ENCODE results near the gene VPS16.
"Not testable (repeated sequence)": the region's sequence is repeated elsewhere in the genome, so short reads cannot be mapped to it uniquely, and the experiment has no call there.

Gene VPS16

GRCh38 chr20:2873010-2873746, 32.6 kb downstream of the VPS16 start, which contains the start of gene PTPRA:
PTPRA (plus strand) TSS chr20:2873481; CDS start chr20:2964278, 90,797 bp downstream.
- DNase-seq, result peak; percentile 77

DNA sequence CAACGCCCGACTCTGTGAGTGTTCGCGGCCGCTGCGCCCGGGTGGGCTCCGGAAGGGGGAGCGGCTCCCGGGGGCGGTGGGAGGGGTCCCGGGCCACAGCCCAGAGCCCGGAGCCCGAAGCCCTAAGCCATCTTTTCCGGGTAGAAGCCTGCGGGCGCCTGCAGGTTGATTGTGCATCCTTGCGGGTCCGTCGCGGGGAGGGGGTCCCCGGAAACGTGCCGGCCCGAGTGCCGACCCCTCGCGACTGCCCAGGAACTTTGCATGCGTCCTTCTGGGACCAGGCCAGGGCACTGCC, 33.1 kb downstream of the VPS16 start:
- no peak for DNase-seq

DNA sequence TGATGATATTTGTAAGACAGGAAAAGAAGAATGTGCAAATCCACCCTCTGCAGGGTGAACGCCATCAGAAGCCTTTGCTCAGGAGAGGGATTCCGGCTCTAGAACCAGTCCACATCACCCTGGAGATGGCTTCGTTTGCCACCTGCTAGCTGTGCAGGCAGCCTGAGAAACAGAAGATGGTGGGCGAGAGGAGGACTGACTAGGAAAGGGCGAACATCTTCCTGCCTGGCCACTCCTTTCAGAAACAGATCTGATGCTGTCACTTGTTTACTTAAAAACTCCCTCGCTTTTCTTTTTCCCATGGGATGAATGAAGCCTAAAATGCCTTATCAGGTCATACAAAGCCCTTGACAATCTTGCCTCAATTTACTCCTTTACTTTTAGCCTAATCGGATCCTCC, 33.9 kb downstream of the VPS16 start:
- no peak for DNase-seq

- no peak for DNase-seq
These were observed 35.2 kb downstream of the VPS16 start for GRCh38 chr20:2875690-2876203.

DNA sequence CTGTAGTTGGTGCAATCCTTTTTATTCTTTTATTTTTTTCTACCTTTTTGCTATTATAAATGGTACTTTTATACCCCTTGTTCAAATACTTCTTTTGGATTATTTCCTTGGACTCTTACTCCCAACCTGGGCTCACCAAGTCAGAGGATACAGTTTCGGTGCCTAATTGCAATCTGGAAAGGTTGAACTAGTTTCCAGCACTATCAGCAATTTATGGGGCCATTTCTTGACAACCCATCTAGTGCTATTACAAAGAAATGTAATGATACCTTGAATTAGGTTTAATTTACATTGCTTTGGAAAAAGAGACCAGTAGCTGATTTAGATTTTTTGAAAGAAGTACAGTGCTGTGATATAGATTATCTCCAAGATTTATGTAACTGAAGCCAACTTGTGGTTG, 38.0 kb downstream of the VPS16 start:
- DNase-seq, result no peak

DNA sequence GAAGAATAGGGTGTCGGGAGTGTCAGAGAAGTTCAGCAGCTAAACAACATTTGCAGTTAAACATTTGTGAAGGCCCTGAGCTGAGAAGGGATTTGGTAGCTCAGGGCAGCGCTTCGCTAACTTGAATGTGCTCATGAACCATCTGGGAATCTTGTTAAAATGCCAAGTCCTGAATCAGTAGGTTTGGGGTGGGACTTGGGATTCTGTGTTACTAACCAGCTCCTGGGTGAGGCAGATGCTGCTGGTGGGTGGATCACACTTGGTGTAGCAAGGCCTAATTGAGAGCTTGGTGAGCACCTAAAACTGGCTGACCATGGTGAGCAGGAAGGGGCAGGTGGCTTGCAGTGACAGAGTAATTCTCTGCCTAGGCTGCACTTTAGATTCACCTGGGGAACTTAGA, 38.6 kb downstream of the VPS16 start:
- DNase-seq, result no peak

- DNase-seq, result no peak
These were observed 40.1 kb downstream of the VPS16 start for GRCh38 chr20:2880650-2881049.

DNA sequence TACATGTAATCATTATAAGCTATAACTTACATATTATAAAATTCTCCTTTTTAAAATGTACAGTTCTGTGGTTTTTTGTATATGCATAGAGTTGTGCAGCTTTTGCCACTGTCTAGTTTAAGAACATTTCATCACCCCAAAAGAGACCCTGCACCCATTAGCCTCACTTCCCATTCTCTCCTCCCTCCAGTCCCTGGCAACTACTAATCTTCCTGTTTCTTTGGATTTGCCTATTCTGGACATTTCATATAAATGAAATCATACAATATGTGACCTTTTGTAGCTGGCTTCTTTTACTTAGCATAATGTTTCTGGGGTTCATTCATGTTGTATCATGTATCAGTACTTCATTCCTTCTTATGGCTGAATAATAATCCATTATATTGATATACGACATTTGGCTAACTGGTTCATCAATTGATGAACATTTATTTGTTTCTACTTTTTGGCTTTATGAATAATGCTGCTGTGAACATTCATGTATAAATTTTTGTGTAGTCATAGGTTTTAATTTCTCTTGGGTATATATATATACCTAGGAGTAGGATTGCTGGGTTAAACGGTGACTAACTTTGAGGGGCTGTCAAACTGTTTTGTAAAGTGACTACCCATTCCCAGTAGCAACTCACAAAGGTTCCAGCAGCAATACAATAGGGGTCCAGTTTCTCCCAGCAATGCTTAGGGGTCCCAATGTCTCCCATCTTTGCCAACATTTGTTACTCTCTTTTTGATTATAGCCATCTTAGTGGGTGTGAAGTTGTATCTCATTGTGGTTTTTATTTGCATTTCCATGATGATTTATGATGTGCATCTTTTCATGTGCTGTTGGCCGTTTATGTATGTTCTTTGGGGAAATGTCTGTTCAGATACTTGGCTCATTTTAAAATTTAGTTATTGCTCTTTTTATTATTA, 43.4 kb downstream of the VPS16 start:
- DNase-seq, result no peak

GRCh38 chr20:2887715-2888114, 47.2 kb downstream of the VPS16 start:
- no peak for DNase-seq

DNA sequence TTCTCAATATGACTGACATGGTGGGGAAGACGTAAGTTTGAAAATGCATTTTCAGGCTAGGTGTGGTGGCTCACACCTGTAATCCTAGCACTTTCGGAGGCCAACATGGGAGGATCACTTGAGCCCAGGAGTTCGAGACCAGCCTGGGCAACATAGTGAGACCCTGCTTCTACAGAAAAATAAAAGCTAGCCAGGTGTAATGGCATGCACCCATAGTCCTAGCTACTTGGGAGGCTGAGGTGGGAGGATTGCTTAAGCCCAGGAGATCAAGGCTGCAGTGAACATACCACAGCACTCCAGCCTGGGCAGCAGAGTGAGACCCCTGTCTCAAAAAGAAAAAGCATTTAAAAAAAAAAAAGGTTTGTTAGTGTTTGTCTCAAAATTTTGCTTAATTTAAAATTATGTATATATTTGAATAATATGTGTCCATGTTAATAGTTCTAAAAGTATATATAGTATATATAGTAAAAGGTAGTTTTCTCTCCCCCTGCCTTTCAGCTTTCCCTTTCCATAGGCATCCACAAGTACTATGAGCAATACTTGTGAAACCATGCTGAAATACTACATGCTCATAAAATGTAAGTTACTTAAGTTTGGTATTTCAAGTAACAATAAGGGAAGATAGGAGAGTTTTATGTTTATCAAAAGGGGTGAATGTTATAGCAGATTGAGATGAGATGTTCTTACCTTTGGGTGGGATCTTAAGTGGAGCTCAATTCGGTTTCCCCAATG, 47.8 kb downstream of the VPS16 start:
- DNase-seq, result no peak

- no peak for DNase-seq
These were observed 48.7 kb downstream of the VPS16 start for GRCh38 chr20:2889209-2889608.

- DNase-seq, result no peak
These were observed 49.3 kb downstream of the VPS16 start for GRCh38 chr20:2889797-2890196.

GRCh38 chr20:2890742-2891141, 50.2 kb downstream of the VPS16 start:
- no peak for DNase-seq

DNA sequence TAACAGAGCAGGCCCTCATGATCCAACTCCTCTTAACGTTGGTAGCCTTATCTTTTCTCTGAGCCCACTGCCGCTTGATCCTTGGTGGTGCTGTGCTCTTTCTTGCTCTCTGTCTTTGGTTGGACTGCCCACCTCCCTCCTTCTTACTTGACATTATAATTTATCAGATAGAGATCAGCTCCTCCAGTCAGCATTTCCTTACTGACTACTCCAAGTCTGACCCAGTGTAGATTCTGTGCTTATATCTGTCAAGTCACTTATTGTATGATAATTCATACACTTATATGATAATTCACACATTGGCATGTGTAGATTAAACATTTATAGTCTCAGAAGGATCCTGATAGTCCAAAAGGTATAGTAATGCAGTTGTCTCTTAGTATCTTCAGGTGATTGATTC, 50.8 kb downstream of the VPS16 start:
- no peak for DNase-seq

- no peak for DNase-seq
These were observed 51.8 kb downstream of the VPS16 start for GRCh38 chr20:2892376-2892775.

- DNase-seq, result no peak
These were observed 53.7 kb downstream of the VPS16 start for GRCh38 chr20:2894221-2894620.

- not testable (repeated sequence) for DNase-seq
These were observed 54.6 kb downstream of the VPS16 start for GRCh38 chr20:2895154-2895553.

DNA sequence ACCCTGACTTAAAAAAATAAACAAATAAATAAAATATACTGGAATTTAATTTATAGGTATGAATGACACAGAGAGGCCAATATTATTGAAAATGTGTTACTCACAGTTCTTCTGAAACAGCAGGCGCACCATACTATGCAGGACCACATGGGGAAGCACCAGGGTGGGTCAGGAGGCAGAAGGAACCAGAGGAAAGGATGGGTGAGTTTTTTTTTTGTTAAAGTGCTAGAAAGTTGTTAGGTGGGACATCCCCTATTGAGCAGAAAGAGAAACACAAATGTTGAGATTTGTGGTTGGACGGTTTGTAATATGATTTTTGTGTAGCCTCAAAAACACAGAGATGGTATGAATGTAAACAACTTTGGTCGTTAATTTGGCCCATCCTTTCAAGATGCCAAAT, 58.7 kb downstream of the VPS16 start:
- no peak for DNase-seq

- DNase-seq, result no peak
These were observed 60.5 kb downstream of the VPS16 start for GRCh38 chr20:2900845-2901592.

- DNase-seq, result no peak
These were observed 61.7 kb downstream of the VPS16 start for GRCh38 chr20:2902291-2902690.

GRCh38 chr20:2902818-2903217, 62.3 kb downstream of the VPS16 start:
- DNase-seq, result no peak

GRCh38 chr20:2903686-2904085, 63.1 kb downstream of the VPS16 start:
- DNase-seq, result no peak

DNA sequence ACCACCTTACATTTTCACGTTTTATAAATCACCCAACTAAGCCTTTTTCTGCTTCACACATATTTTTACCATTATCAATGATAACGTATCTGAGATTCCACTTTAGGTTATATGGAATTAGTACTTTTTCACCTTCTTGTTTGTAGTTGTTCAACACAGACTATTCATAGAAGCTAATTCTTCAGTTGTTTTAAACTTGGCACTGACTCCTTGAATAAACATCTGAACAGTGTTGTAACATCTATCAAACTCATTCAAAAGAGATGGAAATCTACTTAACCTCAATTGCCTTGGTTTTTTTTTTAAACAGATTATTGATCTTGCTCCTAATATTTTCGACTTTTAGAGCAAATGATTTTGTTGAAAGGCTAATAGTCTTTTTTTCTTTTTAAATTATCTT, 67.0 kb downstream of the VPS16 start:
- no peak for DNase-seq
